ENCODE measurements around the gene CRTC3.
"Not testable (repeated sequence)": the region's sequence is repeated elsewhere in the genome, so short reads cannot be mapped to it uniquely, and the experiment has no call there.

CRTC3 gene

DNA sequence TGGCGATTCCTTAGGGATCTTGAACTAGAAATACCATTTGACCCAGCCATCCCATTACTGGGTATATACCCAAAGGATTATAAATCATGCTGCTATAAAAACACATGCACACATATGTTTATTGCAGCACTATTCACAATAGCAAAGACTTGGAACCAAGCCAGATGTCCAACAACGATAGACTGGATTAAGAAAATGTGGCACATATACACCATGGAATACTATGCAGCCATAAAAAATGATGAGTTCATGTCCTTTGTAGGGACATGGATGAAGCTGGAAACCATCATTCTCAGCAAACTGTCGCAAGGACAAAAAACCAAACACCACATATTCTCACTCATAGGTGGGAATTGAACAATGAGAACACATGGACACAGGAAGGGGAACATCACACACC is 107.3 kb downstream of the CRTC3 start:
- DNase-seq, result not testable (repeated sequence)

DNA sequence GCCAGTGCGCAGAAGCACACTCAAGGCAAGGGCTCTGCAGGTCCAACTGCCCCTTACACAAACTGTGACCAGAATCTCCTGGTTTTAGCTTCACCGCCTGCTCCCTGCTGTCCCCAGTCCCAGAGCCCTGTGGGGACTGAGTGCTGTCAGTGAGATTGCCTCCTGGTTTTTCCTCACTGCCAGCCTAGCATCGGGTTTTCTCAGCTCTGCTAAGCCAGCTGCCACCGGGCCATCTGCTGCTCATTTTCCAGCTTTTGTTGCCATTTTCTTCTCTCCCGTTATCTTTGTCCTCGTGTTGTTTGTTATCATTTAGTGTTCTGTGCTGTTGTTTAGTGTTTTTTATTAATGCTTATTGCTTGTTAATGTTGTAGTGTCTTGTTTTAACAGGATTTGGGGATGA is 108.0 kb downstream of the CRTC3 start:
- DNase-seq, result peak in 1 of 2 experiments; percentile 39

DNA sequence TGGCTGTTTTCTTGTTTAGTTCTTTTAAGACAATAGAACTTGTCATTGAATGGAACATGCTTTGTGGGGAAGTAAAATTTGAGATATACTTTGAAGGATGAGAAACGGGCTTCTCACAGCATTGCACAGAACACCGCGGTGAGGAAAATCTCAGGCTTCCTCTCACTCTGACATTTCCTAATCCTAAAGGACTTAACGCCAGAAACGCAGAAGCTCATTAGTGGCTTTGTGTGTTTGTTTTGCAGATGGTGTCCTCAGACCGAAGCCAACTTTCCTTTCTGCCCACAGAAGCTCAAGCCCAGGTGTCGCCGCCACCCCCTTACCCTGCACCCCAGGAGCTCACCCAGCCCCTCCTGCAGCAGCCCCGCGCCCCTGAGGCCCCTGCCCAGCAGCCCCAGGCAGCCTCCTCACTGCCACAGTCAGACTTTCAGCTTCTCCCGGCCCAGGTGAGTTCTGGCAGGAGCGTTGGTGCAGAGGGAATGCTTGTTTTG is 108.5 kb downstream of the CRTC3 start:
- DNase-seq, result no peak

DNA sequence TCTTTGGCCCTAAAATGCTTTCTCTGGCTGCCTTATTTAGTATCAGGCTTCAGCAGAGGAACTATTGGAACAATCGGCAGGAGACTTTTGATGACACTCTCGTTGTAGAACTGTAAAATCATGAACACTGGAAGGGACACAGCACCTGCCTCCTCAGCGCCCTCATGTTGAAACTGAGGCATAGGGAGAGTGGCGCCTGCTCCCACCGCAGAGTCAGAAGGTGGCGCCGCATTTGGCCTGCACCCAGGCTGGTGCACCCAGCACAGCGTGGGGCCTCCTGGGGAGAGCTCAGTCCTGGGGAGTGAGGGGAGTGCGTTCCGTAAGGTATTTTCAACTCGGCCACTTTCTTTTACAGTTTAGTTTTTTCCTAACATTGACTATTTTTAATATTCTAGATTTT is 109.2 kb downstream of the CRTC3 start:
- no peak for DNase-seq

DNA sequence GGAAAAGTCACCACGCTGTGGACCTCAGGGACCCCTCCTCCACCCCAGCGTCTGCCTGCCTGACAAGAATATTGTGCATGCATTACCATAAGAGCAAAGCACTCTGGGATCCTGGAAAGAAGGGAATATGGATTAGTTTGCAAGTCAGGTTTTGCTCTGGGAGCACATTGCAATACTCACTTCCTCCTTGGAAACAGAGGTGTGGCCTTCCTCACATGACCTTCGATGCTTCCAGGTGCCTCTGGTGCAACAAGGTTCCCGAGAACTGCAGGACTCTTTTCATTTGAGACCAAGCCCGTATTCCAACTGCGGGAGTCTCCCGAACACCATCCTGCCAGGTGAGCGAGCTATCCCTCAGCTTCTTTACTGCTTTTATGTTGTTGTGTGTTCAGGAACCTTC is 111.1 kb downstream of the CRTC3 start:
- DNase-seq, result no peak

DNA sequence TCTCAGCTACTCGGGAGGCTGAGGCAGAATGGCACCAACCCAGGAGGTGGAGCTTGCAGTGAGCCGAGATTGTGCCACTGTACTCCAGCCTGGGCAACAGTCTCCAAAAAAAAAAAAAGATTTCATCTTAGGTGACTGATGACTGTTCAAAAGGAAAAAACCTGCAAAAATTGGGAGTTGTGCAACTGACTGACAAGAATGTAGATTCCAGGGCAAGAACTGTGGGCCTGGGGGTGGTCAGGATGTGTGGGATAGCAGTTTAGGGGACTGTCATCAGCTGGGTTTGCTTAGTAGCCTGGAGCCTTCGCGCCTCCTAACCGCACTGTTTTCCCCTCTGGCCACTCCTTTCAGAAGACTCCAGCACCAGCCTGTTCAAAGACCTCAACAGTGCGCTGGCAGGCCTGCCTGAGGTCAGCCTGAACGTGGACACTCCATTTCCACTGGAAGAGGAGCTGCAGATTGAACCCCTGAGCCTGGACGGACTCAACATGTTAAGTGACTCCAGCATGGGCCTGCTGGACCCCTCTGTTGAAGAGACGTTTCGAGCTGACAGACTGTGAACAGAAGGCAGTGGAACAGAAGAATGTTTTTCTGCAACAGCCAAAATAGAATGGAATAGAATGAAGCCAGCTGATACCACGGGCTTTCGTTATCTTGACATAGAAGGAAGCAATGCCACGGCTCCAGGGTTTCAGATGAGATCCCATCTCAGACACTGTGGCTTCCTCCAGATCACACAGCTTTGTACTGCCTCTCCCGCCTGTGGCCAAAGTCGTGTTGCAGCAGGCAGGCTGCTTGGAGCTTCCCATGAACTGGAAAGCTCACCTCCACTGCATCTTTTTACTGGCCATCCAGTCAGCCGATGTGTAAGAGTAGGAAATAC is 112.1 kb downstream of the CRTC3 start:
- no peak for DNase-seq

DNA sequence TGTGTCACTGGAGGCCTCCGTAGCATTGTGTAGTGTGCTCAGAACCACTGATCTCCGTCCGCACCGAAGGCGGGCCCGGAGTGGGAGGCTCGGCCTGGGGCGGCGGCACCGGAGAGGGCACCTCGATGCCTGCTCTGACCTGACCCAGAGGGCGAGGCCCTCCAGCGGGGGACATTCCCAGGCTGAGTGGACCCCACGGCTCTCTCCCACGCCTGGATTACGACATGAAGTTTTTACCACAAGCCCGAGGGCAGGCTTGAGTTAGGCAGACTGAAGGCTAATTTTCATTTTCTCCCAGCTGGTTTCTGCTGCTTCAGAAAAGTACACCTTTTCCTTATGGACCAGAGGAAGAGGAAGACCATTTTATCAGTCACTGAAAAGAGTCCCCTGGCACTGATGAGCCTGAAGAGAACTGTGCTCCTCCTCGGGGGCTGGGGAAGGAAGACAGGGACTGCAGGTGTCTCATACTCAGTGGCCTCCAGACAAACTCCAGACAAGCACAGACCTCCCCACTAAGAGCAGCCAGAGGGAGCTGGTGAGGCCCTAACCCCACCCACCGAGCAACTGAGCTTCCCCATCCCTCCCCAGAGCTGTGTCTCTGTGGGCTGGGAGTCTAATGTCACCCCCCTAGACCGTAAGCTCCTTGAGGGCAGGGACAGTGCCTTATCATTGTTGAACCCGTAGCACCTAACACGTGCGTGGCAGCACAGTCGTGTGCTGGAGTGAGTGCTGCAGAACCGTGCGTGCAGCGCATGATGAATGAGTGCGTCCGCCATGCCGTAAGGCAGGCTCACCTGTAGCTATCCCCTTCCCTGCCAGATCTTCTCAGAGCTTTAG is 113.0 kb downstream of the CRTC3 start:
- DNase-seq, result no peak

DNA sequence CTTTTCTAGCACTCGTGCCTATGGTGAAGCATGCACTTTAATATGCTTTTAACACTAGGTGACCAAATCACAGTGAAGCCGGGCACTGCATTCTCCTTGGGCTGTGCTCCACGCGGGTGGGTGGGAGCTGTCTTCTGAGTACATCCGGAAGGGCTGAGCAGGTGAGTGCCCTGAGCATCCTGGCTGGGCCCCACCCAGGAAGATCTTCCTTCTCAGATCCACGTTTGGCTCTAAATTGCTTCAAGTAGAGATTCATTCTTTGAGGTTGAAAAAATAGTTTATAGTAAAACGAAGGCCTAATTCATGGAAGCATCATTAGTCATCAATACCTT is 113.5 kb downstream of the CRTC3 start:
- DNase-seq, result no peak

DNA sequence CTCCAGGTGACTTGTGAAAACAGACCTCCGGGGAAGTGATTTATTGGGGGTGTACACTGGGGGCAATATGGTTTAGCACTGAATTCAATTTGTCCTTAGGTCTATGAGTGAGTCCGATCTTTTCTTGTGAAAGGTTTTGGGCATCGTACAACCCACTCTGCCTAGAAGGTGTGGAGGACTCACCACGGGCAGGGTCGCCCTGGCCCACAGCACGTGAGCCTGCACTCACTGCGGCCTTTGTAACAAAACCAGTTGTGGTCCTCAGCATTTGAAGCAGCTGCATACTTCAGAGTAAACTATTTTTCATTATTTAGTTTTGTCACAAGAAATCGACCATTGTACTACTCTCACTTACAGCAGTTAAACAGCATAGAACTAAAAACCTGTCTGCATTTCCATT is 114.8 kb downstream of the CRTC3 start:
- DNase-seq, result no peak

DNA sequence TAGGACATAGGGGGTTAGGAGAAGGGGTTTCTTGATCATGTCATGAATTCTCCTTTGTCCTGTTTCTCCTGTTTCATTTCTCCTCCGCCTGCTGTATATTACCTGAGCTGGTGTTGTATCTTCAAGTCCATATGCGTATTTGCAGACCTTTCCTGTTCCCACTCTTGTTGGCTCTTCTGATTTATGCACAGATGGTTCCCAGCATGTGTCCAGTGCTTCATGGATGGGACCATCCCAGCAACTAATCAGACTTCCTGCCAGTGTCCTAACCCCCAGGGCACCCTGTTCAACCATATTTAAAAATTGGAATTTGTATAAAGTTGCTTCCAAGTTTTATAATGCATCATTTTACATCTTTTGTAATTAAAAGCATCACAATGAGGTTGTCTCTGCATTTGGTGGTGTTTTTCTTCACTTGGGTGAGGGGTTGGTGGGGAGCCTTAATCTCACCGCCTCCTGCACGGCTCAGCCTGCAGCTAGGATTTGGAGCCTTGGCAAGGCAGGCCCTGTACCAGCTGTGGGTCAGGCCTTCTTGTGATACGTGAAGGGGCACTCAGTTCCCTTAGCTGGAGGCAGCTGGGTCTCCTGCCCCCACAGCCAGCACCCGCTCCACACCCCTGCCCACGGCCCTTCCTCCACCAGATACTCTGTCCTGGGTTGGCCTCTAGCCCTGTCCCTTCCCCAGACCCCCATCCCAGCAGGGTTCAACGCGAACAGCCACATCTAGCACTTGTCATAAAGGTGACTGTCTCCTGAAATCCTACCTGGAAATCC is 115.4 kb downstream of the CRTC3 start:
- DNase-seq, result peak in 1 of 2 experiments; percentile 23

DNA sequence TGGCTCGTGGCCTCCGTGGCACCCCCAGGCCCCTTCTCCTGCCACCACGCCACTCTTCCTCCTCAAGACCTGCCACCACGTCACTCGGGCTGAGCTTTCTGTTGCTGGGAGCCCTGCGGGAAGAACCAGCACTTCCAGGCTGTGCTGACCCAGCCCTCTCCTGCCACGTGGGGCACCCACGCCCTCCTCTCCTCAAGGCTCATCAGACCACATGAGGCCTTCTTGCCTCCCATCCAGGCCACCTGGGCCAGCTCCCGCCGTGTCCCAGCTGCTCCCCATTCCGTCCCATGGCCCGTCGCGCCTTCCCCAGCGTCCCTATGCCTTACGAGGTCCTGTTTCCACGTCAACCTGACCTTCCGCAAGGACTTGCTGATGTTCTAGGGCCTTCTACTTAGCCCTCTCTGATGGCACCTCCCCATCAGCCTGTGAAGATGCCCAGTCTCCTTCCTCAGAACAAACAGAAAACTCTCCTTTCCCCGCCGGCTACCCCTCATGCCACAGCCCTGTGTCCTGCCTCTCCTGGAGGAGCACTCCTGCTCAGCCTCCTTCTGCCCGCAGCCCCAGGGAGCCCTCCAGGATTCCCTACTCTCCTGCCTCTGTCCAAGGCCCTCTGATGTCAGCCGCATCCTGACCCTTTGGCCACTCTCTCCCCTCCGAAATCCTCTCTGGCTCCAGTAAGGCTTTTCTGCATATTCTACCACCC is 116.3 kb downstream of the CRTC3 start:
- no peak for DNase-seq

DNA sequence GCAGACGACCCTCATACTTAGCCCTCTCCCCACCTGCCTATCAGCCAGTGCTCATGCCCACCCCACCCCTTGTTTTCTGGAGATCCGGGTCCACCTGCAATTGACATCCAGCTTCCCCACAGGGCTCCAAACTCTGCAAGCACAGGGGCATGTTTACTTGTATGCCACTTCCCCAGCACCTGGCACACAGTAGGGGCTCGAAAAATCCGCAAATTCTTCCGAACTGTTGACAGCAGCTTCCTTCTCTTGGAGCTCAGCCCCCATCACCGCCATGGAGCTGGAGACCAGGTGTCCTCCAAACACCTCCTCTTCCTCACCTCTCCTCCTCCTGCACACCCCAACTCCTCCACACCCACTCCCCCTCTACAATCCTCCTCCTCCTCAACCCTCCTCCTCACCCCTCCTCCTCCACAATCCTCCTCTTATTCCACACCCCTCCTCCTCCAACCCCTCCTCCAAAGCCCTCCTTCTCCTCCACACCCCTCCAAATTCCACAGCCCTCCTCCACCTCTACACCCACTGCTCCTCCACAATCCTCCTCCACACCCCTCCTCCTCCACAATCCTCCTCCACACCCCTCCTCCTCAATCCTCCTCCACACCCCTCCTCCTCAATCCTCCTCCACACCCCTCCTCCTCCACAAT is 117.1 kb downstream of the CRTC3 start:
- DNase-seq, result no peak

DNA sequence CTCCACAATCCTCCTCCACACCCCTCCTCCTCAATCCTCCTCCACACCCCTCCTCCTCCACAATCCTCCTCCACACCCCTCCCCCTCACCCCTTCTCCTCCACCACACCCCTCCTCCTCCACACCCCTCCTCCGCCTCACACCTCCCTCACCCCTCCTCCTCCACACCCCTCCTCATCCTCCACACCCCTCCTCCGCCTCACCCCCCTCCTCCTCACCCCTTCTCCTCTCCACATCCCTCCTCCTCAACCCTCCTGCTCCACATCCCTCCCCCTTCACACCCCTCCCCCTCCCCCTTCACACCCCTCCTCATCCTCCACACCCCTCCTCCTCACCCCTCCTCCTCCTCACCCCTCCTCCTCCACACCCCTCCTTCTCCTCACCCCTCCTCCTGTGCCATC is 117.6 kb downstream of the CRTC3 start:
- no peak for DNase-seq

DNA sequence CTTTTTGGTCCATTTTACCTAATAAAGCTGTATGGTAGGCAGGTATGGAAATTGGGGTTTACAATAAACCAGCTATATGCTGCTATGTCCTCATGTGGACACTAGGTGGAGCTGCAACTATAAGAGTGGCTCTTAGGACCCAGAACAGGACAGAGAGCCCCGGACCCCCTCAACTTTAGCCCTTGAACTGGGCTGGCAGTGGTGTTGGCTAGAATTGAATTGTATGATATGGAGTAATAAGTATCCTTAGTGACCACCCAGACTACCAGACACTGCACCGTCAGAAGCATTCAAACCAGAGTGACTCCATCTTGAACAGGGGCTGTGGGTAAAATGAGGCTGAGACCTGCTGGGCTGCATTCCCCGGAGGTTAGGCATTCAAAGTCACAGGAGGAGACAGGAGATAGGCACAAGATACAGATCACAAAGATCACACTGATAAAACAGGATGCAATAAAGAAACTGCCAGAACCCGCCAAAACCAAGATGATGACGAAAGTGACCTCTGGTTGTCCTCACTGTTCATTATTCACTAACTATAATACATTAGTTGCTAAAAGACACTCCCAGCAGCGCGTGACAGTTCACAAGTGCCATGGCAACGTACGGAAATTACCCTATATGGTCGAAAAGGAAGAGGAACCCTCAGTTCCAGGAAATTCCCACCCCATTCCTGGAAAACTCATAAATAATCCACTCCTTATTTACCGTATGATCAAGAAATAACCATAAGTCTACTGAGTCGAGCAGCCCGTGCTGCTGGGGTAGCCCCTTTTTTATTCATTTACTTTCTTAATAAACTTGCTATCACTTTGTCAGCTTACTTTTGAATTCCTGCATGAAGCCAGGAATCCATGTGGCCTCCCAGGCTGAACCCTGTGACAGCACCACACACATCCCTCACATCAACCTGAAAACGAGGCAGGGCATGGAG is 118.7 kb downstream of the CRTC3 start:
- DNase-seq, result peak; percentile 7 to 68

DNA sequence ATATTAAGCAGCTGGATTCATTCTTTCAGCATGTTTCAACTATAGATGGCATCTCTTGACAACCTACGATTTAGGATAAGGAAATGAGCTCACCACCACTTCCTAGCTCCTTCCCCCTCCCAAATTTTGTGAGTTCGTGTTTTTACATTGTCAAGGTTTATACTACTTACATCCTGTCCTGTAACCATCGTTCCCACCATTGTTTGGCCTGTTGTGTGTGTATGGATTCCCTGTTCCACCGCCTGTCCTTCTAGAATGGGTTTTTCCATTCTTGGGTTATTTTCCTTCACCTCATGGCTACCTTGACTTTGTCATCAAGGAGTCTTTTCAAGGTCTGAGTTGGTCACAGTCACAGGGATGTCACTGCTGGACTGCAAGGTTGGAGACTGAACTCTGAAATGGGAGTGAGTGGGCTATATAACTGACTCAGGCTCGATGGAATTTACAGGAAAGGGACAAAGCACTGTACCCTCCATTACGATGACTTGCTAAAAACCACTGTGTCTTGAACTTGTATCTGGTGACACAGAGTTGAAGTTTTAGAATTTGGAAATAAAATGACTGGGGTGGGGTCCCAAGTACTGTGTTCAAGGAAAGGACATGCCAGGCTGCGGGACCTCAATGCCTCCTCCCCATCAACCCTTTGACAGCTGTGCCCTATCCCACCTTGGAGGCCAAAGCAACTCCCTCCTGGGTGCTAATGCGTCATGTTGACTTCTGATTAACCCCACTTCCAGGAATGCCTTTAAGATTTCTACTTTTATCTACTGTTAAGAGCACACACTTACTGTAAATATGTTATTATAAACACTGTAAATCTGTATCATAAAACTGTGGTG is 120.6 kb downstream of the CRTC3 start:
- DNase-seq, result no peak

DNA sequence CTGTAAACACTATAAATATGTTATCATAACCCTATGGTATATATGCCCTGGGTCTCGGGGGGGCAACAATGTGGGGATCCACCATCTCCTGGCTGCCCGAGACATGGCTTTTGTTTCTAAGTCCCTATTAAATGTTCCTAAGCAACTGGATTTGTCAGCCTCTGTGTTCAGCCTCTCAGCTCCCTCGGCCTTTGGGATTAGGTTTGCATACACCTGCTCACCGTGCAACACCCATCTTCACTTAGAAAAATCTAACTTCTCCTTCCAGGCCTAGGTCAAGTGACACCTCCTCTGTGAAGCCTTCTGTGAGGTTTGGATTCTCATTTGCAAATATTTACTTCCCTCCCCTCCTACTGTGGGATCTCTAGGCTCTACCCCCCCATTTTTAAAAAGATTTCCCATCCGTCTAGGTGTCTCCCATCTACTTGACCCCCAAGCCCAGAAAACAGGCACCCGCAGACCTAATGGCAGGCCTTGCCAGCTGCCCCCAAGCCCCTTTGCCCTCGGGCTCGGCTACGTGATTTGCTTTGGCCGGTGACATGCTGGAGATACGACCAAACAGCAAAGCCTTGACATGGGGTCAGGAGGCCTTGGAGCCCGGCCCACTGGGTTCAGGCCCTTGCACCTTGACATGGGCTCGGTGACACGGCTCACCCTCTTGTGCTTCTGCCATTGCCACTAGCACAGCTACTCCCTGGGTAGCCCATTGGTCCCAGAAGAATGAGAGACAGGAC is 121.4 kb downstream of the CRTC3 start:
- DNase-seq, result no peak

DNA sequence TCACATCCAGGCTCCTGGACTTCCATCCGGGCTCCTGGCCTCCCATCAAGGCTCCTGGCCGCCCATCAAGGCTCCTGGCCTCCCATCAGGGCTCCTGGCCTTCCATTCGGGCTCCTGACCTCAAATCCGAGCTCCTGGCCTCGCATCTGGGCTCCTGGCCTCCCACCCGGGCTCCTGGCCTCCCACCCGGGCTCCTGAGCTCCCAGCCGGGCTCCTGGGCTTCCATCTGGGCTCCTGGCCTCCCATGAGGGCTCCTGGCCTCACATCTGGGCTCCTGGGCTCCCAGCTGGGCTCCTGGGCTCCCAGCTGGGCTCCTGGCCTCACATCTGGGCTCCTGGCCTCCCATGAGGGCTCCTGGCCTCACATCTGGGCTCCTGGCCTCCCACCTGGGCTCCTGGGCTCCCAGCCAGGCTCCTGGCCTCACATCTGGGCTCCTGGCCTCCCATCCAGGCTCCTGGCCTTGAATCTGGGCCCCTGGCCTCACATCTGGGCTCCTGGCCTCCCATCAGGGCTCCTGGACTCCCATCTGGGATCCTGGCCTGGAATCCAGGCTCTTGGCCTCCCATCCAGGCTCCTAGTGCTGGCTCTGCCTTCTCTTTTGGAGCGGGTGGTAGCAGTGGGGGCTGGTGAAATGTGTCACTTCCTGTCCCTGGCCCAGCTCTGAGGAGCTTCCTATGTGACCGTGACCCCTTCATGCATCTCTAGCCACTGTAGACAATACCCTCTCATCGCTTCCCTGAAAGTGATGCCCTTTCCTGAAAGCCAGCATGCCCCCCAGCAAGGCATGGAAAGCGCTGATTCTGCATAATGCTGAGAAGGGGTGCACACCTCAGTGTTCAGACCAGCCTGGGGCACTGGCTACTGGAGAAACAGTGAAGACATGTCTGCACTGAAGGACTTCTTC is 124.8 kb downstream of the CRTC3 start:
- DNase-seq, result no peak

All from NCI-H446 (cell line).